H9 (cell line): Measurements from ENCODE around the gene AGTPBP1. TPM values are rescaled to one million over a fixed set of nuclear protein-coding genes. Genes with fewer than 3 reads are reported as not detected.

Source experiments
- DNase-seq: peaks from one replicate; pipeline ENCODE4 v3.0.0-alpha.2; 2017
- H2AFZ ChIP-seq: one replicate; pipeline ENCODE4 v1.6.1; 2013; ENCODE audit warnings: mild to moderate bottlenecking, low read length, control low read depth, moderate library complexity
- H2AK5ac ChIP-seq: 2 replicates; pipeline ENCODE4 v1.6.1; 2013; ENCODE audit warnings: low read length, control low read depth, mixed read lengths; ENCODE audit not compliant: insufficient read length
- H2BK120ac ChIP-seq: one replicate; pipeline ENCODE4 v1.6.1; 2013; ENCODE audit warnings: low read depth, mild to moderate bottlenecking, low read length, control low read depth, inconsistent platforms; ENCODE audit not compliant: poor library complexity, severe bottlenecking
- H2BK12ac ChIP-seq: 2 replicates; pipeline ENCODE4 v1.6.1; 2013; ENCODE audit warnings: low read length, control low read depth, mixed read lengths, low read depth; ENCODE audit not compliant: insufficient read length
- H2BK15ac ChIP-seq: 2 replicates; pipeline ENCODE4 v1.6.1; 2013; ENCODE audit warnings: low read depth, low read length, control low read depth
- H2BK20ac ChIP-seq: one replicate; pipeline ENCODE4 v1.6.1; 2013; ENCODE audit warnings: low read depth, mild to moderate bottlenecking, low read length, control low read depth, inconsistent platforms; ENCODE audit not compliant: poor library complexity, severe bottlenecking
- H2BK5ac ChIP-seq: 2 replicates; pipeline ENCODE4 v1.6.1; 2013; ENCODE audit warnings: low read length, control low read depth, mixed read lengths; ENCODE audit not compliant: insufficient read length
- H3K14ac ChIP-seq: 2 replicates; pipeline ENCODE4 v1.6.1; 2013; ENCODE audit warnings: low read length, control low read depth; ENCODE audit not compliant: insufficient read depth
- H3K18ac ChIP-seq: 2 replicates; pipeline ENCODE4 v1.6.1; 2013; ENCODE audit warnings: low read depth, mild to moderate bottlenecking, mixed read lengths, low read length, control low read depth; ENCODE audit not compliant: insufficient read length
- H3K23ac ChIP-seq: 2 replicates; pipeline ENCODE4 v1.6.1; 2013; ENCODE audit warnings: low read length, control low read depth, mixed read lengths, low read depth; ENCODE audit not compliant: insufficient read length
- H3K23me2 ChIP-seq: 2 replicates; pipeline ENCODE4 v1.6.1; 2013; ENCODE audit warnings: low read depth, mild to moderate bottlenecking, mixed read lengths, low read length, control low read depth; ENCODE audit not compliant: insufficient read length, poor library complexity, severe bottlenecking
- H3K27ac ChIP-seq: 2 replicates; pipeline ENCODE4 v1.5.1; 2013; ENCODE audit warnings: low read length, control low read depth, mixed read lengths, low read depth; ENCODE audit not compliant: insufficient read length
- H3K27me3 ChIP-seq: 2 replicates; pipeline ENCODE4 v1.6.1; 2013; ENCODE audit warnings: low read length, control low read depth, inconsistent platforms; ENCODE audit not compliant: insufficient read depth
- H3K4ac ChIP-seq: 2 replicates; pipeline ENCODE4 v1.6.1; 2013; ENCODE audit warnings: low read depth, mild to moderate bottlenecking, control low read depth, inconsistent platforms, low read length, moderate library complexity
- H3K4me1 ChIP-seq: 2 replicates; pipeline ENCODE4 v1.6.1; 2013; ENCODE audit warnings: low read length, control low read depth, inconsistent platforms; ENCODE audit not compliant: insufficient read depth
- H3K4me2 ChIP-seq: 2 replicates; pipeline ENCODE4 v1.6.1; 2013; ENCODE audit warnings: low read length, control low read depth, mixed read lengths; ENCODE audit not compliant: insufficient read length, insufficient read depth
- H3K56ac ChIP-seq: 2 replicates; pipeline ENCODE4 v1.6.1; 2013; ENCODE audit warnings: low read depth, mild to moderate bottlenecking, mixed read lengths, low read length, control low read depth; ENCODE audit not compliant: insufficient read length
- H3K79me1 ChIP-seq: 2 replicates; pipeline ENCODE4 v1.6.1; 2013; ENCODE audit warnings: low read depth, mild to moderate bottlenecking, moderate library complexity, low read length, control low read depth, inconsistent platforms; ENCODE audit not compliant: insufficient read depth, poor library complexity, severe bottlenecking
- H3K79me2 ChIP-seq: 2 replicates; pipeline ENCODE4 v1.6.1; 2013; ENCODE audit warnings: low read length, control low read depth, inconsistent platforms; ENCODE audit not compliant: insufficient read depth
- H3K9ac ChIP-seq: 2 replicates; pipeline ENCODE4 v1.6.1; 2013; ENCODE audit warnings: low read length, control low read depth, mixed read lengths; ENCODE audit not compliant: insufficient read length; ENCODE audit errors: extremely low read depth
- H3K9me3 ChIP-seq: one replicate; pipeline ENCODE4 v1.6.1; 2013; ENCODE audit warnings: low read depth, low read length, inconsistent platforms; ENCODE audit not compliant: control insufficient read depth
- H3T11ph ChIP-seq: one replicate; pipeline ENCODE4 v1.6.1; 2013; ENCODE audit warnings: mild to moderate bottlenecking, low read length, control low read depth, inconsistent platforms
- H4K20me1 ChIP-seq: one replicate; pipeline ENCODE4 v1.6.1; 2013; ENCODE audit not compliant: control insufficient read depth, insufficient read length, insufficient read depth
- H4K5ac ChIP-seq: 2 replicates; pipeline ENCODE4 v1.6.1; 2013; ENCODE audit warnings: low read depth, mild to moderate bottlenecking, mixed read lengths, low read length, control low read depth; ENCODE audit not compliant: insufficient read length
- H4K8ac ChIP-seq: replicated peaks from 2 replicates; pipeline ENCODE4 v1.6.1; 2013; ENCODE audit warnings: low read length, control low read depth, mixed read lengths, low read depth; ENCODE audit not compliant: insufficient read length
- H4K91ac ChIP-seq: 2 replicates; pipeline ENCODE4 v1.6.1; 2013; ENCODE audit warnings: low read depth, mild to moderate bottlenecking, moderate library complexity, mixed read lengths, low read length, control low read depth; ENCODE audit not compliant: insufficient read length
- H3K27ac Mint-ChIP-seq, 3 experiments: 2 replicates in 2 of 3; 3 replicates in 1 of 3; pipeline ENCODE4 v1.8.0; 2020 to 2021; ENCODE audit warnings: mixed read lengths in 3 of 3, mild to moderate bottlenecking in 1 of 3, moderate library complexity in 1 of 3
- H3K27me3 Mint-ChIP-seq: 2 replicates; pipeline ENCODE4 v1.8.0; 2021; ENCODE audit warnings: low read depth, mild to moderate bottlenecking, moderate library complexity, mixed read lengths
- H3K36me3 Mint-ChIP-seq, 3 experiments: 2 replicates in 2 of 3; 3 replicates in 1 of 3; pipeline ENCODE4 v1.8.0; 2020 to 2021; ENCODE audit warnings: low read depth in 3 of 3, mixed read lengths in 3 of 3; ENCODE audit not compliant: insufficient read depth in 1 of 3
- H3K4me1 Mint-ChIP-seq, 2 experiments: 2 replicates each; pipeline ENCODE4 v1.8.0; 2020; ENCODE audit warnings: mixed read lengths in 2 of 2
- H3K4me3 Mint-ChIP-seq, 2 experiments: 2 replicates in 1 of 2; 3 replicates in 1 of 2; pipeline ENCODE4 v1.8.0; 2020 to 2021; ENCODE audit warnings: mild to moderate bottlenecking in 2 of 2, mixed read lengths in 2 of 2, moderate library complexity in 1 of 2
- H3K9me3 Mint-ChIP-seq, 2 experiments: 2 replicates in 1 of 2; 3 replicates in 1 of 2; pipeline ENCODE4 v1.8.0; 2020; ENCODE audit warnings: mild to moderate bottlenecking in 2 of 2, mixed read lengths in 2 of 2, moderate library complexity in 1 of 2
- CTCF ChIP-seq: fragments of 200-600 bp; sonication (generic); conservative IDR thresholded peaks from 3 replicates; pipeline ENCODE4 v1.8.0; 2021; ENCODE audit warnings: antibody characterized with exemption, mild to moderate bottlenecking
- WGBS: extraction: QIAGEN DNeasy Blood & Tissue Kit; methylation state at CpG from one replicate; pipeline ENCODE4 v1.1.7; 2013; ENCODE audit warnings: missing lambda C conversion rate, low lambda C conversion rate, mixed read lengths; ENCODE audit not compliant: insufficient read length; ENCODE audit errors: extremely low coverage; 5-methylcytosine and 5-hydroxymethylcytosine counted together
- total RNA-seq: library from RNA; stranded (reverse); gene quantifications from 2 replicates; pipeline ENCODE4 v1.2.1, GENCODE V29; 2021

The AGTPBP1 gene
- total RNA-seq, 1 experiment from 2014 or later: 53.1 TPM

GRCh38 chr9:85645909-85646627 is 95.7 kb downstream of the AGTPBP1 start:
- no peak overlapping the region for H3T11ph ChIP-seq
- WGBS: no CpG with 5 or more reads among the region's 3 CpGs
- no peak overlapping the region for H3K18ac ChIP-seq
- H2AFZ ChIP-seq: no peak overlapping the region
- H2AK5ac ChIP-seq: no peak overlapping the region
- H3K79me2 ChIP-seq: no peaks in the 10 kb centered on the region
- no peaks in the 10 kb centered on the region for H4K20me1 ChIP-seq
- H2BK20ac ChIP-seq: no peak overlapping the region
- no peaks in the 10 kb centered on the region for H3K9me3 ChIP-seq
- H3K9ac ChIP-seq: no peak overlapping the region
- no peak for DNase-seq
- no peak overlapping the region for H2BK120ac ChIP-seq
- no peak overlapping the region for H4K8ac ChIP-seq
- H3K56ac ChIP-seq: no peak overlapping the region
- H2BK5ac ChIP-seq: no peak overlapping the region
- Mint-ChIP-seq H3K4me3 (no peak overlapping the region), H3K36me3 (peaks cover 4 to 16% (median 11%) of the 10 kb centered on the region in 3 experiments; a peak in 6 of 7 replicates), H3K9me3 (no peaks in the 10 kb centered on the region), H3K27ac (no peak overlapping the region), H3K27me3 (no peaks in the 10 kb centered on the region), H3K4me1 (no peaks in the 10 kb centered on the region)
- no peak overlapping the region for H4K5ac ChIP-seq
- H3K14ac ChIP-seq: no peak overlapping the region
- H3K79me1 ChIP-seq: no peaks in the 10 kb centered on the region
- H3K27me3 ChIP-seq: no peaks in the 10 kb centered on the region
- H3K27ac ChIP-seq: no peak overlapping the region
- H3K4me2 ChIP-seq: no peak overlapping the region
- no peak overlapping the region for H2BK12ac ChIP-seq
- H3K23me2 ChIP-seq: no peaks in the 10 kb centered on the region
- no peak for TF ChIP-seq CTCF
- no peak overlapping the region for H3K23ac ChIP-seq
- H2BK15ac ChIP-seq: no peak overlapping the region
- no peak overlapping the region for H4K91ac ChIP-seq
- no peak overlapping the region for H3K4ac ChIP-seq
- H3K4me1 ChIP-seq: no peaks in the 10 kb centered on the region
